RWPE1 (cell line): ENCODE results near the gene STAMBPL1.

Experiments
- CTCF ChIA-PET: fragments of 350-600 bp; sonication (Branson Sonifier 250); formaldehyde crosslinking; extraction: SDS; loops from one replicate; lab custom pipeline; 2021; lab: Yijun Ruan, JAX
- POLR2A ChIA-PET: fragments of 400-600 bp; formaldehyde crosslinking; extraction: SDS; loops from one replicate; lab custom pipeline; 2020; ENCODE audit warnings: antibody characterized with exemption; ENCODE audit not compliant: low non-redundant PET; lab: Yijun Ruan, JAX
- DNase-seq: peaks from one replicate; pipeline ENCODE4 v3.0.0; 2012; ENCODE audit warnings: low spot score
- H3K27ac ChIP-seq: fragments of 450-650 bp; 2 replicates; pipeline ENCODE4 v1.5.1; 2017
- CTCF ChIP-seq: fragments of 450-650 bp; conservative IDR thresholded peaks from 2 replicates; pipeline ENCODE4 v1.5.1; 2017; ENCODE audit warnings: low read depth, mild to moderate bottlenecking

The STAMBPL1 gene

DNA sequence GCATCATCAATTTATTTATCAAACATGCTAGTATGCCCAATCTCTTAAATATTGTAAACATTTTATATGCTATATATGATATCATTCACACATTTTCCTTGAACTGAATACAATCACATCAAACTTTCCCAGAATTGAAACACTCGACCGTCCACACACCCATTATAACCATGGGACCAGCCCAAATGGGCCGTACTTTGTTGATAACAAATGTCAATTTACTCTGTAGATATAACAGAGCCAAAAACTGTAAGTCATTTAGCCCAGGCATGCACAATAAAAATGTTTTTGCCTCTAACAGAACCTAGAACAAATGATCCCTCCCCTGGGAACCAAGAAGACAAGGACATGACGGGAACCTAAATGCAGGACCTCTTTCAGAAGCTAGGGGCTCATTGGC lies 27.7 kb upstream of the STAMBPL1 start:
- no peak for TF ChIP-seq CTCF
- H3K27ac ChIP-seq: no peak overlapping the region
- POLR2A ChIA-PET: no interaction called here
- CTCF ChIA-PET: interaction anchor here (0.6 kb wide), 1 partner anchor 1636 kb away, joined by 3 read pairs; no protein-coding TSS in a partner anchor
- no peak for DNase-seq

DNA sequence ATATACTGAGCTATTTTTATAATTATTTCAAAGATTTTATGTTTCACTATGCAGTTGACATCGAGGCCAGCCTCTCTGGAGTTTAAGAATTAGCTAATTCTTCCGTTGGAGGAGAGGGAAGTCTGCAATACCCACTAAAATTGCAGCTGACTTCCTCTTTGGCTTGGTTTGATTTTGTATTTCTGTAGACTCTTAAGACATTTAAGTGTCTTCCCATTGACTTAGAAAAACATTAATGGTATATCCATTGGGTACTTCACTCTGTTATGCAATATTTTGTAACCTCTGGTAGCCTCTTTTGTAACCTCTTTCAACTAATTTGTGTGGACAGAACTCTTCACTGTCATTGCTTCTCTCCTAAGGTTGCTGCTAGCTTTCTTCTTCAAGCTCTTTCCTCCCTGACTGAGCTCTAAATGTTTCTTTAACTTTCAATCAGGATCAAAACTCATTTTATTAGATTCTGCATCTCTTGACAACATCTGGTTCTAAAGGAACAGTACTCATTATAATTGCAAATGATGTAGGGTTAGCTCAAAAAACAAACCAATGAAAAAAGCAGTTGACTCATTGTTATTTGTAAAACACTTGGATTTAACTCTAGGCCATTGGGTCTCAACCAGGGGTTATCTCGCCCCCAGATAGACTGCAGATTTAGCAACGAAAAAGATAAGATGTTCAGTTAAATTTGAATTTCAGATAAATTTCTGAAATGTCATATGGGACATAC lies 26.7 kb upstream of the STAMBPL1 start:
- CTCF ChIA-PET: interaction anchor here (0.6 to 1.1 kb wide), 3 partner anchors 17 to 1637 kb away, joined by 3 read pairs; no protein-coding TSS in a partner anchor
- TF ChIP-seq CTCF: no peak
- DNase-seq: no peak
- POLR2A ChIA-PET: interaction anchor here (0.6 kb wide), 1 partner anchor 9 kb away, joined by 3 read pairs; no protein-coding TSS in a partner anchor
- no peak overlapping the region for H3K27ac ChIP-seq

DNA sequence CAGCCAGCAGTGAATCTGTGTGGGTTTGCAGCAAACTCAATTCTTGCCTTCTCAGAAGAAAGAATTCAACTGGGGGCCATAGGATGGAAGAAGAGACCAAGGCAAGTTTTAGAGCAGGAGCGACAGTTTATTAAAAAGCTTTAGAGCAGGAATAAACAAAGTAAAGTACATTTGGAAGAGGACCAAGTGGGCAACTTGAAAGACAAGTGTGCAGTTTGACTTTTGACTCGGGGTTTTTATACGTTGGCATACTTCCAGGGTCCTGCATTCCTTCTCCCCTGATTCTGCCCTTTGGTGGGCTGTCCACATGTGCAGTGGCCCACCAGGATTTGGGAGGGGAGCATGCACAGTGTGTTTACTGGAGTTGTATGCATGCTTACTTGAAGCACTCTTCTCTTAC lies 25.4 kb upstream of the STAMBPL1 start:
- CTCF ChIA-PET: interaction anchor here (3.2 kb wide), 1 partner anchor 18 kb away, joined by 24 read pairs; no protein-coding TSS in a partner anchor
- POLR2A ChIA-PET: no interaction called here
- TF ChIP-seq CTCF: no peak
- no peak for DNase-seq
- H3K27ac ChIP-seq: no peak overlapping the region

DNA sequence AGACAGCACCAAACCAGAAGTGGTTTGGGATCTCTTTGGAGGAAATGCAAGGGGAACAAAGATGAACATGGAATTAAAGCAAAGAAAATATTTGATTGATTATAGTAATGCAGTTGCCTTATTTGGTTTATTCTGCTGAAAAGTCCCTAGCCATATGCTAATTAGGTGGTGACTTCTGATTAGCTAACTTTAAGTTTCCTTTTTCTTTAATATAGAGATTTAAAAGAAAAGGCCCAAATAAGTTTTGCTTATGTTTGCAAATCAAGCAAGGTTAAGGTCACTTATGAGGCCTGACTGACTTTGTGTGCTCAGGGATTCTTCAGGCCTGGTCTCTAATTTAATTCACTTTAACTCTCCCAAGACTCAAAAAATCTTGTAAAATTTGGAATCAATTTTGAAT lies 22.2 kb upstream of the STAMBPL1 start:
- no peak for DNase-seq
- POLR2A ChIA-PET: no interaction called here
- TF ChIP-seq CTCF: no peak
- CTCF ChIA-PET: no interaction called here
- H3K27ac ChIP-seq: no peak overlapping the region

- CTCF ChIA-PET: no interaction called here
- DNase-seq: peak; percentile 70
- H3K27ac ChIP-seq: no peak overlapping the region
- no peak for TF ChIP-seq CTCF
- POLR2A ChIA-PET: no interaction called here
Measured at GRCh38 chr10:88858491-88858890, 21.6 kb upstream of the STAMBPL1 start.

DNA sequence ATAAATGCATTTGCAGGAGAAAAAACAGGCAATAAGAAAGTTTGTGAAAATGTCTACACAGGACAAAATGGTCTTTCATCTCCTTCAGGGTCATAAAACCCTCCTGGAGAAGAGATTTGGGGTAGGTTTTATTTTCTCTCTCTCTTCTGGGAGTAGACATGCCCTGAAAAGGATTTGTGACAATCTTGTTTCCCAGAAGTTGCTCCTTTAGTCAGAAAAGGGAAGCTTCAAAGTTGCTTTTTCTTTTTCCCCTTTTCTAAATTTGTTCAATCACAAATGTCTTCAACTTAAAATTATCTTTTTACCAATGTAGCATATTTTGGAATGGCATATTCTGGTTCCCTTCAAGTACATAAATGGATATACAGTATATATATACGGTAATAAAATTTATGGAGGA lies 19.0 kb upstream of the STAMBPL1 start:
- POLR2A ChIA-PET: no interaction called here
- no peak for TF ChIP-seq CTCF
- no peak overlapping the region for H3K27ac ChIP-seq
- no peak for DNase-seq
- CTCF ChIA-PET: no interaction called here
